ENCODE data around the gene PRR29. TPM values are rescaled to one million over a fixed set of nuclear protein-coding genes. Genes with fewer than 3 reads are reported as not detected.
"Not testable (repeated sequence)": the region's sequence is repeated elsewhere in the genome, so short reads cannot be mapped to it uniquely, and the experiment has no call there.

Gene PRR29
- polyA plus RNA-seq, 2 donors = 0.07 to 0.22 TPM

DNA sequence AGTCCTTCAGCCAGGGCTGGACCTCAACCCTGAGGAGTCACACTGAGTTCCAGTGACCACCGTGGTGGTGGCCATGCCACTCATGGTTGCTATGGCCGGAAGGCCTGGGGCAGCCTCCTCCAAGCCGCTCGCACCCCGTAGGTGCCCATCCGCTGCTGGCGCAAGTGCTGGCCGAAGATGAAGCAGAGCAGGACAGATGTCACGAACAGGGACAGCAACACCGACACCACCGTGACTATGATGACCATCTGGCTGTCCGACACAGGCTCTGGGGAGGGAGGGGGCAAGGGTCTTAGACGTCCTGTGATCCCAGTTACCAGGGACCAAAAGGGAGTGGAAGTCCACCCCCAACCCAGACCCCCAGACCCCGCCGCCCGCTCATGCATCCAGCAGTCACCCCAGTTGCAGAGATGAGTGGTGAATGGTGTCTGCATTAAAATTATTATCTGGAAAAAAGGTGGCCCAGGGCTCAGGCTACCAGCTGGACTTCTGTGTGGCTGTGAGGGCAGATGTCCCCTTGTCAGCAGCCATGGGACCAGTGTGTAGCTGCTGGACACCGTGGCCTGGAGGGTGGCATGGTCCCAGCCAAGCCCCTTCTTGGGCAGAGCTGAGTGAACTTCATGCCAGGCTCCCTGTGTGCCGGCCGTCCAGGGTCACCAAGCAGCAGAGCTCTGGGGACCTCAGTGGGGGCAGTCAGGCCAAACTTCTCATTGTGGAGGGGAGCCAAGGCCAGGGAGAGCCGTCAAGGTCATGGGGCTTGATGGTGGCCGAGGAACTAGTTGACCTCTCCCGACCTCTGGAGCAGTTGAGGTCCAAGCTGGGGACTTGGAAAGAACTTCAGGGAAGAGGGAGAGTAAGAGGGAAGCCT lies 4.7 kb downstream of the PRR29 start:
- Histone ChIP-seq H3K4me1 (ENCODE audit: control insufficient read depth in 2 of 2, insufficient read depth in 2 of 2, low read length in 1 of 2) (peaks cover 0 to 11% of the 10 kb centered on the region in 2 donors), H3K36me3 (ENCODE audit: control insufficient read depth in 2 of 2, insufficient read depth in 2 of 2, low read length in 1 of 2) (no peaks in the 10 kb centered on the region), H3K27ac (ENCODE audit: low read depth in 2 of 2, low read length in 1 of 2) (no peak overlapping the region), H3K27me3 (ENCODE audit: control insufficient read depth in 1 of 2, insufficient read depth in 2 of 2, low read length in 2 of 2) (no peaks in the 10 kb centered on the region), H3K9me3 (ENCODE audit: control insufficient read depth in 2 of 2, insufficient read depth in 1 of 2, low read depth in 1 of 2, low read length in 1 of 2) (peaks cover 0 to 2% of the 10 kb centered on the region in 2 donors), H3K4me3 (ENCODE audit: low read depth in 1 of 2, low read length in 2 of 2) (no peak overlapping the region)
- 90 to 91% methylated on average over 22 of the region's 22 CpGs for WGBS, 2 donors

DNA sequence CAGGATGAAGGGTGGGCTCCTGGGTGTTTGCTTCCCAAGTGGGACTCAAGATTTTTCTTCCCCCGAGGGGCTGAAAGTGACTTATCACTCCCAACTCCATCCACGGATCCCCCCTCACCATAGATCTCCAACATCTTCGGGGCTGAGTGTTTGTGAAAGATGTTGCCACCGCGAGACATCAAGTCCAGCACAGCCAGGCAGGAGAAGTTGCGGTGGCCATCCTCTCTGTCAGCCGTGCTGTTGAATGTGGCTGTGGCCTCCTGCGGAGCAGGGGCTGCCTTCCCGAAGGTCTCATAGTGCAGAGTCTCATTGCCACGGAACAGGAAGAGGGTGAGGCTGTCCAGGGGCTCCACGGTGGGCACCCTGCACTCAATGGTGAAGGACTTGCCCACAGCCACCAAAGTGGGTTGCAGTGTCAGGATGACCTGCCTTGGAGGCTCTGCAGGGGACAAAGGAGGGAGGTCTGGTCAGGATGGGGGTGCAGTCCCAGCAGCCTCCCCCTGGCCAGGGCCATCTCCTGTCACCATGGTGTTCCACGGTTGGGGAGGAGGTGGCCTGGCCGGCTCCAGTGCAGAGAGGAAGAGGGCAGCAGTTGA lies 5.5 kb downstream of the PRR29 start:
- H3K27ac ChIP-seq (ENCODE audit: low read depth in 2 of 2, low read length in 1 of 2) = no peak overlapping the region
- peak overlapping the region in 1 of 2 donors; percentile 1 for H3K4me3 ChIP-seq (ENCODE audit: low read depth in 1 of 2, low read length in 2 of 2)
- H3K36me3 ChIP-seq (ENCODE audit: control insufficient read depth in 2 of 2, insufficient read depth in 2 of 2, low read length in 1 of 2) = no peaks in the 10 kb centered on the region
- WGBS, 2 donors = 89 to 90% methylated on average over 13 of the region's 13 CpGs
- no peaks in the 10 kb centered on the region for H3K27me3 ChIP-seq (ENCODE audit: control insufficient read depth in 1 of 2, insufficient read depth in 2 of 2, low read length in 2 of 2)
- H3K4me1 ChIP-seq (ENCODE audit: control insufficient read depth in 2 of 2, insufficient read depth in 2 of 2, low read length in 1 of 2) = peaks cover 0 to 9% of the 10 kb centered on the region in 2 donors
- H3K9me3 ChIP-seq (ENCODE audit: control insufficient read depth in 2 of 2, insufficient read depth in 1 of 2, low read depth in 1 of 2, low read length in 1 of 2) = peaks cover 0 to 2% of the 10 kb centered on the region in 2 donors

DNA sequence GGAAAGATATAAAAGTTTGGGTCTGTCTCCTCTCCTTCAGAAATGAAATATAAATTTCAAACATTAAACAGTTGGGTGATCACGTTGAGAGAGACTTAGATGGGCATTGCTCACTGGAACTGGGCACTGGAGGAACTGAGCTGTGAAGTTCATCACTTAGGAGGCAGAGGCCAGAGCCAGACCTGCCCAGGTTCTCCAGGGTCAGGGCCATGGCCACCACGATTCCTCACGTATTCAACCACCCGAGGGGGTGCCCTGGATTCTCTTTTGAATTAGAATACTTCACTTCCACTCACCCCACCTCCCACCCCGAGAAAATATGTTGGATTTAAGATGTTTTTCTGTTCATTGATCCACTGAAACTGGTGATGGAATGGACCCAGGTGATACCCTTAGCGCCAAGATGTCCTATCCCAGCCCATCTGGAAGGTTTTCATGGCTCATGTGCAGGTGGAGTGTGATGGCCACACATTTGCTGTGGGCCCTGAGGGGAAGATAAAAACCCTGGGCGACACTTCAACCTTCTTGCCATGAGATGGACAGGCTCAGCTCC lies 6.1 kb downstream of the PRR29 start:
- Histone ChIP-seq H3K9me3 (ENCODE audit: control insufficient read depth in 2 of 2, insufficient read depth in 1 of 2, low read depth in 1 of 2, low read length in 1 of 2) (peaks cover 0 to 2% of the 10 kb centered on the region in 2 donors), H3K36me3 (ENCODE audit: control insufficient read depth in 2 of 2, insufficient read depth in 2 of 2, low read length in 1 of 2) (no peaks in the 10 kb centered on the region), H3K27me3 (ENCODE audit: control insufficient read depth in 1 of 2, insufficient read depth in 2 of 2, low read length in 2 of 2) (no peaks in the 10 kb centered on the region), H3K4me1 (ENCODE audit: control insufficient read depth in 2 of 2, insufficient read depth in 2 of 2, low read length in 1 of 2) (peaks cover 0 to 9% of the 10 kb centered on the region in 2 donors), H3K27ac (ENCODE audit: low read depth in 2 of 2, low read length in 1 of 2) (no peak overlapping the region), H3K4me3 (ENCODE audit: low read depth in 1 of 2, low read length in 2 of 2) (no peak overlapping the region)
- WGBS, 2 donors = 87 to 89% methylated on average over 7 of the region's 7 CpGs

DNA sequence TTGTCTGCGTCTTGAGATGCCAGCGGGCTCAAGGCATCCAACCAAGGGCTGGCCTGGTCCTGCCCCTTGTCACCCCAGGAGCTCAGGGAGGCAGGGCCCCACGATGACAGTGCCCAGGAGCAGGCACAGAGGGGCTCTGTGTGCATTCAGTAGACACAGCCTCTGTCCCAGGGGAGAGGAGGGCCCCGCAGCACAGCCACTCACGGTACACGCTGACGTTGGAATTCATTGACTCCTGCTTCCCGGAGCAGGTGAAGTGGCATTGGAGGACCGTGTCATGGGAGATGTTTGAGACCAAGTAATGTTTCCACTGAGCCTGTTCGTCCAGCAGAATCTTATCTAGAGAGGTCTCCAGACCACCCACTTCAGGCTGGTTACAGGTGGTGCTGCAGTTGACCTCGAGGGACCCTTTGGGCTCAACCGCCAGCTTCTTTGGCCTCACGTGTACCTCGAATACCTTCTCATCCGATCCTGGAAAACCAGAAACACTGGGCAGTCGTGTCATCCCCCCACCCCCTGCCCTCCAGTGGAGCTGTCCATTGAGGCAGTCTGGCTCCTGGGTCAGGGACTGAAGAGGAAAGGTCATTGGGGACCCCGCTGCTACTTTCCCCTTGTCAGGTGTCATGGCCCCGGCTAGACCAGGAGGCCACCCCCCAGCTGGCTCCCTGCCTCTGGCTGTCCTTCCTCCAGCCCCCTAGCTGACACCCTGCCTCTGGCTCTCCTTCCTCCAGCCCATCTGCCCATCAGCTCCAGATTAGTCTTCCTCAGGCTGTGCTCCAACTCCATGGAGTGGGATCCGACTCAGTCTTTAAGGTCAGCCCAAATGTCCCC lies 7.0 kb downstream of the PRR29 start:
- Histone ChIP-seq H3K27me3 (ENCODE audit: control insufficient read depth in 1 of 2, insufficient read depth in 2 of 2, low read length in 2 of 2) (no peaks in the 10 kb centered on the region), H3K4me1 (ENCODE audit: control insufficient read depth in 2 of 2, insufficient read depth in 2 of 2, low read length in 1 of 2) (peaks cover 0 to 5% of the 10 kb centered on the region in 2 donors), H3K36me3 (ENCODE audit: control insufficient read depth in 2 of 2, insufficient read depth in 2 of 2, low read length in 1 of 2) (no peaks in the 10 kb centered on the region), H3K4me3 (ENCODE audit: low read depth in 1 of 2, low read length in 2 of 2) (no peak overlapping the region), H3K9me3 (ENCODE audit: control insufficient read depth in 2 of 2, insufficient read depth in 1 of 2, low read depth in 1 of 2, low read length in 1 of 2) (no peaks in the 10 kb centered on the region), H3K27ac (ENCODE audit: low read depth in 2 of 2, low read length in 1 of 2) (no peak overlapping the region)
- 77 to 82% methylated on average over 19 of the region's 19 CpGs for WGBS, 2 donors

DNA sequence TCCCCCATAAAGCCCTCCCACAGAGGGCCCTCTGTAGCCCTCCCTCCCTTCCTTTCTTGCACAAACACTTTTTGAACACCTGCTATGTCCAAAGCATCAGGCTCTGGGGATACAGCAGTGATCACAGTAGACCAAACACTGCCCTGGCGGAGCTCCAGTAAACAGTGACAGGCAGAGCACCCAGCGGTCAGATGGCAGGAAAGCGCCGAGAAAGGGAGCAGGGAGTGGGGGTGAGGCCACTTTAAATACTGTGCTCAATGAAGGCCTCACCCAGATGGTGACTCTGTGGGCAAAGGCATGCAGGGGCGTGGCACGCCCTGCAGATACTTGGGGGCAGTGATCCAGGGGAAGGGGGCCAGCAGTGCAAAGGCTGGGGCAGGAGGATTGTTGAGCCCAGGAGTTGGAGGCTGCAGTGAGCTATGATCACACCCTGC lies 7.6 kb downstream of the PRR29 start:
- no peak overlapping the region for H3K4me3 ChIP-seq (ENCODE audit: low read depth in 1 of 2, low read length in 2 of 2)

DNA sequence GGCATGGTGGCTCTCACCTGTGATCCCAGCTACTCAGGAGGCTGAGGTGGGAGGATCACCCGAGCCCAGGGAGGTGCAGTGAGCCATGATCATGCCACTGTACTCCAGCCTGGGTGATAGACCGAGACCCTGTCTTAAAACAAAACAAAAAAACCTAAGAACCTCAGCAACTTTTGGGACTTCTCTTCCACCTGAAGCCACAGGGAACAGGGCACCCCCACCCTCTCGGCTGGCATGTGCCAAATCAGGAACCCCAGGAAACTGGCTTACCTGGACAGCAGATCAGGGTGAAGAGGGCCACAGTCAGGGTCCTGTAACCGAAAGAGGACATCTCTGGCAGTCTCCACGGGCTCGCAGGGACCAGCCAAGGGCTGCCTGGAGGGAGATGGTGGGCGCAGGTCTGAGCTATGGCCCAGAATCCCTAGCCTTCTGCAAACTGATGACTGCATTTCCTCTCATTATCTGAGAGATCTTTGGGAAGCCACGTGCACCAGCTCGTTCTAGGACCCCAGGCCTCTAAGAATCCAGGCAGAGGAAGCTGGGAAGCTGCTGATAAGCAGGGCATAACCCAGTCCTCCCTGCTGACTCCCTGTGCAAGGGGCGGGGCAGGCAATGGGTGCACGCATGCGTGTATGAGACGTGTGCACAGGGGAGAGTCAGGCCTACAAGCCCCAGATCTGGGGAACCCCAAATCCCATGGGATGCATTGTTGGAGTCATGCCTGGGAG lies 8.4 kb downstream of the PRR29 start:
- Histone ChIP-seq H3K4me3 (ENCODE audit: low read depth in 1 of 2, low read length in 2 of 2) (no peak overlapping the region), H3K36me3 (ENCODE audit: control insufficient read depth in 2 of 2, insufficient read depth in 2 of 2, low read length in 1 of 2) (no peaks in the 10 kb centered on the region), H3K27me3 (ENCODE audit: control insufficient read depth in 1 of 2, insufficient read depth in 2 of 2, low read length in 2 of 2) (no peaks in the 10 kb centered on the region), H3K27ac (ENCODE audit: low read depth in 2 of 2, low read length in 1 of 2) (peak overlapping the region; percentile 21 to 26), H3K4me1 (ENCODE audit: control insufficient read depth in 2 of 2, insufficient read depth in 2 of 2, low read length in 1 of 2) (peaks cover 0 to 5% of the 10 kb centered on the region in 2 donors), H3K9me3 (ENCODE audit: control insufficient read depth in 2 of 2, insufficient read depth in 1 of 2, low read depth in 1 of 2, low read length in 1 of 2) (no peaks in the 10 kb centered on the region)
- 70 to 73% methylated on average over 13 of the region's 13 CpGs for WGBS, 2 donors

More for the DNA sequence above, 7.6 kb downstream of the PRR29 start:
- Histone ChIP-seq H3K27ac (ENCODE audit: low read depth in 2 of 2, low read length in 1 of 2) (no peak overlapping the region), H3K4me1 (ENCODE audit: control insufficient read depth in 2 of 2, insufficient read depth in 2 of 2, low read length in 1 of 2) (peaks cover 0 to 5% of the 10 kb centered on the region in 2 donors), H3K27me3 (ENCODE audit: control insufficient read depth in 1 of 2, insufficient read depth in 2 of 2, low read length in 2 of 2) (no peaks in the 10 kb centered on the region), H3K9me3 (ENCODE audit: control insufficient read depth in 2 of 2, insufficient read depth in 1 of 2, low read depth in 1 of 2, low read length in 1 of 2) (no peaks in the 10 kb centered on the region), H3K36me3 (ENCODE audit: control insufficient read depth in 2 of 2, insufficient read depth in 2 of 2, low read length in 1 of 2) (no peaks in the 10 kb centered on the region)
- 41 to 45% methylated on average over 6 of the region's 6 CpGs for WGBS, 2 donors

DNA sequence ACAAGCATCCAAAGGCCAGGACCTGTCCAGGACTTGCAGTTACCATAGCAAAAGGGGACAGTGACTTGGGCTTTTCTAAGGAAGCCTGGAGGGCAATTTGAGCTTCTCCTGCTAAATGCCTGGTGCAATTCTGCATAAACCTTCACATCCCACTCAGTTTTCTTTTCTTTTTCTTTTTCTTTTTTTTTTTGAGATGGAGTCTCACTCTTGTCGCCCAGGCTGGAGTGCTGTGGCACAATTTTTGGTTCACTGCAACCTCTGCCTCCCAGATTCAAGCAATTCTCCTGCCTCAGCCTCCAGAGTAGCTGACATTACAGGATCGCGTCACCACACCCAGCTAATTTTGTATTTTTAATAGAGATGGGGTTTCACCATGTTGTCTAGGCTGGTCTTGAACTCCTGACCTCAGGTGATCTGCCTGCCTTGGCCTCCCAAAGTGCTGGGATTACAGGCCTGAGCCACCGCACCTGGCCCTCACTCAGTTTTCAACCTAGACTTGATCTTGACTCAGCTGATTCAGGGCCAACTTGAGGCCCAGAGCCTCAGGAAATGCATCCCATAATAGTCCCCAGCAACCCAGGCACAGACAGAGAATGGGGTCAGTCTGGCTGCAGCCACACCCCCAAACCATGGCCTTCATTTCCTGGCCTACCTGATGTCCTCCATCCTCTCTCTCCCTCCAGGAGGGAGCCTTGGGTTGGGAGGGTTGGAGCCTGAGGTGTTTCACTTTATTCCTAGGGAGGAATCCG lies 9.1 kb downstream of the PRR29 start:
- H3K27me3 ChIP-seq (ENCODE audit: control insufficient read depth in 1 of 2, insufficient read depth in 2 of 2, low read length in 2 of 2); H3K36me3 ChIP-seq (ENCODE audit: control insufficient read depth in 2 of 2, insufficient read depth in 2 of 2, low read length in 1 of 2); H3K4me1 ChIP-seq (ENCODE audit: control insufficient read depth in 2 of 2, insufficient read depth in 2 of 2, low read length in 1 of 2); H3K9me3 ChIP-seq (ENCODE audit: control insufficient read depth in 2 of 2, insufficient read depth in 1 of 2, low read depth in 1 of 2, low read length in 1 of 2); H3K4me3 ChIP-seq (ENCODE audit: low read depth in 1 of 2, low read length in 2 of 2): not testable (repeated sequence)
- WGBS, 2 donors = 84 to 90% methylated on average over 5 of the region's 5 CpGs
- peak overlapping the region in 1 of 2 donors; percentile 22 for H3K27ac ChIP-seq (ENCODE audit: low read depth in 2 of 2, low read length in 1 of 2)

DNA sequence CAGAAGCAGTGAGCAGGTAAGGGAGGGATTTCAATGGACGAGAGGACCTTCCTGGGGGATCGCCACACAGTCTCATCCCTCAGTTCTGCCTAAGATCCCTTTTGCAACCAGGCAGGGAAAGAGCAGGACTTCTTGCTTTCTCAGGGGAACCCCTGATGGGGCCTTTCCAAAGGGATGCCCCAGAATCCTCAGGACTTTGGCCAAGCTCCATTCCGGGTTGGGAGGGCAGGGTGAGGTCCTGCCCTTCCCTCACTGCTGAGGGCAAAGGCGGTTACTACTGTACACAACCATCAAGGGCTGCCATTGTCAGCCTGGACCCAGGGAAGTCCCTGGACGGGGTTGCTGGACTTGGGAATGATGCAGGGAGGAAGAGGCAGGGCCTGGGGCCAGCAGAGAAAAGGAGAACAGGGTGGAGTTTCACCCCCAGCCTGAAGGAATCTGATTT lies 9.7 kb downstream of the PRR29 start:
- no peaks in the 10 kb centered on the region for H3K36me3 ChIP-seq (ENCODE audit: control insufficient read depth in 2 of 2, insufficient read depth in 2 of 2, low read length in 1 of 2)
- no peaks in the 10 kb centered on the region for H3K27me3 ChIP-seq (ENCODE audit: control insufficient read depth in 1 of 2, insufficient read depth in 2 of 2, low read length in 2 of 2)
- peak overlapping the region in 1 of 2 donors; percentile 22 for H3K27ac ChIP-seq (ENCODE audit: low read depth in 2 of 2, low read length in 1 of 2)
- WGBS, 2 donors = 57 to 59% methylated on average over 5 of the region's 5 CpGs
- H3K4me3 ChIP-seq (ENCODE audit: low read depth in 1 of 2, low read length in 2 of 2) = no peak overlapping the region
- H3K9me3 ChIP-seq (ENCODE audit: control insufficient read depth in 2 of 2, insufficient read depth in 1 of 2, low read depth in 1 of 2, low read length in 1 of 2) = no peaks in the 10 kb centered on the region
- H3K4me1 ChIP-seq (ENCODE audit: control insufficient read depth in 2 of 2, insufficient read depth in 2 of 2, low read length in 1 of 2) = peaks cover 0 to 5% of the 10 kb centered on the region in 2 donors

Data from esophagus (tissue), 2 donors.